Spleen (tissue), 13 donors: Measurements from ENCODE around the gene CAMK2G. TPM values are rescaled to one million over a fixed set of nuclear protein-coding genes. Genes with fewer than 3 reads are reported as not detected.

ENCODE experiments used
- DNase-seq: peaks from one replicate; pipeline ENCODE4 v3.0.0-alpha.2; 2020
- H3K27ac ChIP-seq, 8 donors: fragments of 200-600 bp; sonication (generic) in 7 of 8; 1 replicate in 4 of 8; 2 replicates in 4 of 8; pipeline versions ENCODE4 v1.5.0 to v1.8.0; 2016 to 2021; ENCODE audit warnings: inconsistent platforms in 4 of 8, mild to moderate bottlenecking in 4 of 8, moderate library complexity in 1 of 8
- H3K27me3 ChIP-seq, 7 donors: fragments of 200-600 bp; sonication (generic) in 6 of 7; replicated peaks in 1 of 7; 1 replicate in 4 of 7; 2 replicates in 3 of 7; pipeline versions ENCODE4 v1.5.0 to v1.8.0; 2016 to 2021; ENCODE audit warnings: inconsistent platforms in 3 of 7, mild to moderate bottlenecking in 1 of 7
- H3K36me3 ChIP-seq, 6 donors: fragments of 200-600 bp; sonication (generic) in 5 of 6; 1 replicate in 4 of 6; 2 replicates in 2 of 6; pipeline versions ENCODE4 v1.5.0 to v1.8.0; 2016 to 2021; ENCODE audit warnings: inconsistent platforms in 2 of 6
- H3K4me1 ChIP-seq, 6 donors: fragments of 200-600 bp; sonication (generic) in 5 of 6; 1 replicate in 3 of 6; 2 replicates in 3 of 6; pipeline versions ENCODE4 v1.5.0 to v1.8.0; 2016 to 2021; ENCODE audit warnings: inconsistent platforms in 3 of 6
- H3K4me3 ChIP-seq, 8 donors: fragments of 200-600 bp; sonication (generic) in 7 of 8; 1 replicate in 4 of 8; 2 replicates in 4 of 8; pipeline versions ENCODE4 v1.5.0 to v1.8.0; 2016 to 2021; ENCODE audit warnings: inconsistent platforms in 4 of 8, mild to moderate bottlenecking in 4 of 8, moderate library complexity in 2 of 8
- H3K9me3 ChIP-seq, 8 donors: fragments of 200-600 bp; sonication (generic) in 7 of 8; 1 replicate in 4 of 8; 2 replicates in 4 of 8; pipeline versions ENCODE4 v1.5.0 to v1.8.0; 2016 to 2021; ENCODE audit warnings: inconsistent platforms in 4 of 8
- CTCF ChIP-seq, 11 experiments: fragments of 200-600 bp in 7 of 11; fragments of 450-650 bp in 4 of 11; sonication (generic) in 4 of 11; IDR thresholded peaks in 8 of 11; conservative IDR thresholded peaks in 3 of 11; 1 replicate in 7 of 11; 2 replicates in 4 of 11; pipeline versions ENCODE4 v1.4.0 to v1.8.0; 2016 to 2021; ENCODE audit warnings: antibody characterized with exemption in 11 of 11, inconsistent platforms in 4 of 11, mild to moderate bottlenecking in 1 of 11
- POLR2A ChIP-seq, 3 donors: fragments of 450-650 bp; IDR thresholded peaks; one replicate each; pipeline ENCODE4 v1.5.1; 2017; ENCODE audit warnings: antibody characterized with exemption in 3 of 3, mild to moderate bottlenecking in 1 of 3
- POLR2AphosphoS5 ChIP-seq, 3 donors: sonication (generic); formaldehyde crosslinking; IDR thresholded peaks; one replicate each; pipeline ENCODE4 v1.5.1; 2017; ENCODE audit warnings: antibody characterized with exemption in 3 of 3
- WGBS, 5 donors: extraction: QIAGEN DNeasy Blood & Tissue Kit in 3 of 5; methylation state at CpG; one replicate each; pipeline versions ENCODE4 v1.1.5 to v1.1.7; 2013 to 2018; 5-methylcytosine and 5-hydroxymethylcytosine counted together
- intact Hi-C: fragments of 100-400 bp; cut with DNase I; formaldehyde crosslinking; loops from one replicate; pipeline ENCODE4 v1.15.0; 2023; ENCODE audit warnings: low total_unique reads
- long read RNA-seq, 2 donors: transcript quantifications; one replicate each; lab custom pipeline, GENCODE V29; 2026
- polyA plus RNA-seq, 3 donors: library from polyadenylated mRNA; stranded (reverse); fragments of 200-250 nt; gene quantifications; one replicate each; pipeline ENCODE4 v1.2.1, GENCODE V29; 2013
- total RNA-seq, 7 donors: library from RNA; depleted of rRNA in 3 of 7; stranded (reverse); fragments of >200 nt in 3 of 7; fragmentation: NEBNext Ultra II Directional in 4 of 7; extraction: Animal tissue kit (Norgen Biotek cat#: 25700) in 4 of 7; gene quantifications; one replicate each; pipeline versions ENCODE4 v1.1.0 to v1.2.1, GENCODE V29; 2016 to 2021
- donor health status: healthy with polysubstance abuse.
- donor health status: DM: no; HTN: no; CAD: no; lungs with moderate emphysema.
- donor health status: DM: no; HTN: no; CAD: no.
- donor health status: Bipolar disorder and iron deficiency.
- donor health status: healthy.
- donor health status: DM: no; HTN: no; CAD: no.
- donor health status: DM: yes; HTN: yes; CAD: no.

CAMK2G gene
- total RNA-seq (10 to 100 TPM; 32.7 to 55.2 (median 45.8) TPM), polyA plus RNA-seq (10 to 100 TPM; 10.4 to 18.0 (median 17.1) TPM)
- long read RNA-seq, donor 1, partial matches to known transcripts, result 0 of 1 reads
- long read RNA-seq, donor 1, other reads (novel, unspliced or antisense), result 0 of 1 reads
- long read RNA-seq, donor 2, partial matches to known transcripts, result 0 of 1 reads
- long read RNA-seq, donor 2, other reads (novel, unspliced or antisense), result 0 of 1 reads

- Histone ChIP-seq H3K36me3 (peaks cover 0 to 35% (median 11%) of the 10 kb centered on the region in 6 donors), H3K9me3 (no peaks in the 10 kb centered on the region), H3K27me3 (no peaks in the 10 kb centered on the region), H3K27ac (peak within 1 kb of the TSS; percentile 29 to 91 (median 86)), H3K4me1 (peaks cover 20 to 67% (median 37%) of the 10 kb centered on the region in 6 donors), H3K4me3 (peak within 1 kb of the TSS; percentile 75 to 99 (median 97))
- intact Hi-C loops, result no loop called here
- TF ChIP-seq CTCF (IDR thresholded peaks at IDR 0.05 in 8 of 11, conservative IDR thresholded peaks at IDR 0.05 in 3 of 11), result peak in 5 of 11 experiments; percentile 11 to 41 (median 24)
- peak; percentile 77 to 88 (median 84) for TF ChIP-seq POLR2AphosphoS5 (IDR thresholded peaks at IDR 0.05)
- peak in 1 of 3 donors; percentile 11 for TF ChIP-seq POLR2A (IDR thresholded peaks at IDR 0.05)
- DNase-seq, result peak; percentile 98
- WGBS, 5 donors, result 0 to 2% (median 1%) methylated on average over 14 to 95 of the region's 95 CpGs
Observed at GRCh38 chr10:73874267-73875138, at the start of gene CAMK2G. TSS of gene CAMK2G (minus strand) at chr10:73874555. CDS start at chr10:73874461, 94 bp downstream.

- Histone ChIP-seq H3K9me3 (peaks cover 0 to 15% (median 4%) of the 10 kb centered on the region in 8 donors), H3K27me3 (no peaks in the 10 kb centered on the region), H3K36me3 (no peaks in the 10 kb centered on the region), H3K4me3 (no peak overlapping the region), H3K27ac (no peak overlapping the region), H3K4me1 (peaks cover 0 to 68% (median 18%) of the 10 kb centered on the region in 6 donors)
- 74 to 89% (median 83%) methylated on average over 2 of the region's 2 CpGs for WGBS, 5 donors
- intact Hi-C loops, result no loop called here
- TF ChIP-seq POLR2AphosphoS5 (IDR thresholded peaks at IDR 0.05) (no peak), POLR2A (IDR thresholded peaks at IDR 0.05) (no peak), CTCF (IDR thresholded peaks at IDR 0.05 in 8 of 11, conservative IDR thresholded peaks at IDR 0.05 in 3 of 11) (no peak)
- DNase-seq, result no peak
Observed at GRCh38 chr10:73922864-73923133, 48.4 kb upstream of the CAMK2G start.

- TF ChIP-seq POLR2A (IDR thresholded peaks at IDR 0.05), result no peak
- no peak for TF ChIP-seq POLR2AphosphoS5 (IDR thresholded peaks at IDR 0.05)
- no peak for TF ChIP-seq CTCF (IDR thresholded peaks at IDR 0.05 in 8 of 11, conservative IDR thresholded peaks at IDR 0.05 in 3 of 11)
- DNase-seq, result no peak
- peaks cover 0 to 15% (median 4%) of the 10 kb centered on the region in 8 donors for H3K9me3 ChIP-seq
- no peaks in the 10 kb centered on the region for H3K27me3 ChIP-seq
- WGBS, 5 donors, result 62 to 76% (median 73%) methylated on average over 6 of the region's 6 CpGs
- no peaks in the 10 kb centered on the region for H3K36me3 ChIP-seq
- intact Hi-C loops, result no loop called here
- no peak overlapping the region for H3K4me3 ChIP-seq
- H3K27ac ChIP-seq, result no peak overlapping the region
- H3K4me1 ChIP-seq, result peaks cover 0 to 74% (median 18%) of the 10 kb centered on the region in 6 donors
Observed at GRCh38 chr10:73922007-73922863, 47.9 kb upstream of the CAMK2G start.
